IPS-11a (cell line): ENCODE data around the gene MNT.

ENCODE experiments used
- H3K4me3 ChIP-seq: one replicate; pipeline ENCODE4 v1.5.1; 2013; ENCODE audit warnings: low read depth, low read length, control low read depth

Gene MNT

DNA sequence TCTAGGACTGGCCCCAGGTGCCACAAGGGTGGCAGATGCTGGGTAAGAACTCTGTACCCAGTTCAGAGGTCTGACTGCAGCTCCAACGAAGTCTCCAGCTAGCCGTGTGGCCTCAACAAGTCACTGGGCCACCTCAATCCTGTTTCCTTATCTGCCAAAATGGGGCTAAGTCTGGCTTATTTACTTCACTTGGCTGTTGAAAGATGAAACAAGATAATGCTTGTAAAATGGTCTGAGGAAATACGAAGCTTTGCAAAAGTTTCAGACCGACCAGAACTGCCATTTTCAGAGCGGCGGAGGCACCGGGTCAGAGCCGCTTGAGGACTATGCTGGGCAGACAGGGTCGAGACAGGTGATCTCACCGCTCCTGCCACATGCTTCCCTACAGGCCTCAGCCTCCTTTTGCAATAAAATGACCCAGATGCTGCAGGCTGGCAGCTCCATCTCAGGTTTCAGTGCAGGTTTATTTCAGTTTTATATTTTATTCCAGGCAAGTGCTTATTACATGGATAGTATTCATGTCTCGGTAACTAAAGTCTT is 17.2 kb downstream of the MNT start:
- H3K4me3 ChIP-seq: no peak overlapping the region

- no peak overlapping the region for H3K4me3 ChIP-seq
These were observed 19.8 kb downstream of the MNT start for GRCh38 chr17:2380950-2381649.

DNA sequence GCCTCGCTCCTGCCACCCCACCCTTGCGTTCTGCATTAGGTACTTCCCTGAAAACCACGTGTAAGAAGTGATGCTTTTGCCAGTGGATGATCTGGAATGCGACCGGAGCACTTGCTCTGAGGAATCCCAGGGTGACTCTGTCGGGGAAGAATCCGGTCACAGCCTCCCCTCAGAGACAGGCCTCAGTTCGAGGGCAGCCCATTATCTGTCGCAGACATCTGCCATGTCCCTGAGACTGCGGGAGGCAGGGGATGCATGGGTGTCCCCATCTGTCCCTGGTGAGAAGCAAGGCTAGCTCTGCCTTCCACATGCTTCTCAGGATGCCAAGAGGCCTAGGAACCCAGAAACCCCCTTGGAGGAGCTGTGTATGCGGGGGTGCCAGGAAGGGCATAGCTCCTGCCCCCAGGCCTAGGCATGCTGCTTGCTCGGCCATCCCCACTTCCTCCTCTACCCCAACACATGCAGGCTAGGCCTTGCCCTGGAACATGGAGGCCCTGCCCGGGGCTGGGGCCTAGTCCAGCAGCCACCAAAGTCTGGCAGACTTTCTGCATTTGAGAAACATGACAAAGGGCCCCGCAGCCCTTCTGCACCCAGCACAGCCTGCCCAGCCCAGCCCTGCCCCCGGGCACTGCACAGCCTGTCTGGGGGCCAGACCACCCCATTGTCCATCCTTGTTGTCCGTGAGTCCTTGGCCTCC is 20.5 kb downstream of the MNT start:
- H3K4me3 ChIP-seq: no peak overlapping the region

GRCh38 chr17:2379489-2380225 is 21.2 kb downstream of the MNT start:
- H3K4me3 ChIP-seq: no peak overlapping the region

DNA sequence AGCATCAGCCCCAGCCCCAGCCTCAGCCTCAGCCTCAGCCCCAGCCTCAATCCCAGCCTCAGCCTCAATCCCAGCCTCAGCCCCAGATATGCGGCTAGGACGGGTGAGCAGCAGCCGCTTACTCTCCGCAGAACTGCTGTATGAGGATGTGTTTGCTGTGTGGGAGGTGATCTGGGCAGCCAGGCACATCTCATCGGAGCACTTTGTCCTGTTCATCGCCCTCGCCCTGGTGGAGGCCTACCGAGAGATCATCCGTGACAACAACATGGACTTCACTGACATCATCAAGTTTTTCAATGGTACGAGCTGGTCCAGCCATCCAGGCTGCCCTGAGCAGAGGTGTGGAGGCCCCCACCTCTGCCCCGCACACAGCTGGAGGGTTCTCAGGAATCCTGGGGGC is 22.0 kb downstream of the MNT start:
- H3K4me3 ChIP-seq: no peak overlapping the region

DNA sequence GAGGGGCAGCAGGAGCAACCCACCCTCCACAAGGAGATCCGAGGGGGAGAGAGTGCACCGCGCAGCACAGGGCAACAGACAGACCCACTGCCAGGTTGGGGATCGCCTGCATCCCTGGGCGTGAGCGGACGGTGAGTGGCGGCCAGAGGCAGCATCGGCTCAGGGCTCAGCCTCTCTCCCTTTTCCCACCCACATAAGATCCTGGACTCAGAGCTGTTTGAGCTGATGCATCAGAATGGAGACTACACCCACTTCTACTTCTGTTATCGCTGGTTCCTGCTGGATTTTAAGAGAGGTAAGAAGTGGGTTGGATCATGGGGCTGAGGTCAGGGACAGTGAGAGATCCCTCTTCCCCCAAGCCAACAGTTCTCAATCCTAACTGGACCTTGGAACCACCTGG is 23.2 kb downstream of the MNT start:
- H3K4me3 ChIP-seq: no peak overlapping the region

- no peak overlapping the region for H3K4me3 ChIP-seq
These were observed 24.8 kb downstream of the MNT start for GRCh38 chr17:2376107-2376506.

DNA sequence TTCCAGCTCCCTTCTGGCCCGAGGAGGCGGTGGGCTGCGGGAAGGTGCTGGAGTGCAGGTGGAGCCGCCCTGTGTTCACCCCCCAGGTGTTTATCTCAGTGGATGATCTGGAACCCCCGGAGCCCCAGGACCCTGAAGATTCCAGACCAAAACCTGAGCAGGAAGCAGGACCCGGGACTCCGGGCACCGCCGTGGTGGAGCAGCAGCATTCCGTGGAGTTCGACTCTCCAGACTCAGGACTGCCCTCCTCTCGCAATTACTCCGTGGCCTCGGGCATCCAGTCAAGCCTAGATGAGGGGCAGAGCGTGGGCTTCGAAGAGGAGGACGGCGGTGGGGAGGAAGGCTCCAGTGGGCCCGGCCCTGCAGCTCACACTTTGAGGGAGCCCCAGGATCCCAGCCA is 25.5 kb downstream of the MNT start:
- H3K4me3 ChIP-seq: no peak overlapping the region

DNA sequence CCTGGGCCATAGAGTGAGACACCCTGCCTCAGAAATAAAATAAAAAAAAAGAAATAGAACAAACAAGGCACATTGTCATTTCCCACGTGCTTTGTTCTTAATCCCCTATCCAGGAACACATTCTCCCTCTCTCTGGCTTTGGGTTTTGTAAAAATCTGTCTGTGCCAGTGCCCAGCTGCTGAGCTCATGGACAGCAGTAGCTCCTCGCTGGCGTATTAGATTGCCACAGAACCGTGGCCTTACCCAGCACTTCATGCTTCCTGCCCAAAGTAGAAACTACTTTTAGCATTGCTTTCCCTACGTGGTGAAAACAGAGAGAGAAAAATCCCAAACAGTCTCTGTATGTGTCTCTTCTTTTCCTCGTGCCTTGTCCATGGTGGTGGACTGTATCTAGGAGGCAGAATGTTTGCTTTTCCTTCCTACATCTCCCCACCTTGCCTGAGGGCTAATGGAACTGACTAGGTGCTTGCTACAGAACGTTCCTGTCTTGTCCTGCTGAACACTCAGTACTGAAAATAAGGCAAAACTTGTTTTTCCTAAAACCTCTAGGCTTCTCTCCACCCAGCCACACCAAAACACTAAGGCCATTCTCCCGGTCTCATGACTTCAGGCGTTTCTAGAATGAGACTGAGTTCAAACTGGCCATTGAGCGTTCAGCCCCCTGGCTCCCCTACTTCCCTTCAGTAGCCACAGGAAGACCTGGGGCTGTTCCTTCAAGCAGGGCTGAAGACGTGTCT is 26.1 kb downstream of the MNT start:
- H3K4me3 ChIP-seq: no peak overlapping the region

GRCh38 chr17:2373179-2373578 is 27.7 kb downstream of the MNT start:
- H3K4me3 ChIP-seq: no peak overlapping the region

GRCh38 chr17:2372681-2373080 is 28.2 kb downstream of the MNT start:
- no peak overlapping the region for H3K4me3 ChIP-seq

DNA sequence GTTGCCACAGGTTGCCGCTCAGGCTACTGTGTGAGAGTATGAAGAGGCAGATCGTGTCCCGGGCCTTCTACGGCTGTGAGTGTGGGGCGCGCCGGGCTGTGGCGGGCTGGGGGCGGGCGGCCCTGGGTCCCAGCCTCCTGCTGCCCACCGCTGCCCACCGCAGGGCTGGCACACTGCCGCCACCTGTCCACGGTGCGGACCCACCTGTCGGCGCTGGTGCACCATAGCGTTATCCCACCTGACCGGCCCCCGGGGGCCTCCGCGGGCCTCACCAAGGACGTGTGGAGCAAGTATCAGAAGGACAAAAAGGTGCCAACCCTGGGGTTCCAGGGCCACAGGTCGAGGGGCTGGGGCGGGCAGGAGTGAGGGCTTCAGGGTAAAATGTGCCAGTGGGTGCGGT is 28.7 kb downstream of the MNT start:
- H3K4me3 ChIP-seq: no peak overlapping the region

DNA sequence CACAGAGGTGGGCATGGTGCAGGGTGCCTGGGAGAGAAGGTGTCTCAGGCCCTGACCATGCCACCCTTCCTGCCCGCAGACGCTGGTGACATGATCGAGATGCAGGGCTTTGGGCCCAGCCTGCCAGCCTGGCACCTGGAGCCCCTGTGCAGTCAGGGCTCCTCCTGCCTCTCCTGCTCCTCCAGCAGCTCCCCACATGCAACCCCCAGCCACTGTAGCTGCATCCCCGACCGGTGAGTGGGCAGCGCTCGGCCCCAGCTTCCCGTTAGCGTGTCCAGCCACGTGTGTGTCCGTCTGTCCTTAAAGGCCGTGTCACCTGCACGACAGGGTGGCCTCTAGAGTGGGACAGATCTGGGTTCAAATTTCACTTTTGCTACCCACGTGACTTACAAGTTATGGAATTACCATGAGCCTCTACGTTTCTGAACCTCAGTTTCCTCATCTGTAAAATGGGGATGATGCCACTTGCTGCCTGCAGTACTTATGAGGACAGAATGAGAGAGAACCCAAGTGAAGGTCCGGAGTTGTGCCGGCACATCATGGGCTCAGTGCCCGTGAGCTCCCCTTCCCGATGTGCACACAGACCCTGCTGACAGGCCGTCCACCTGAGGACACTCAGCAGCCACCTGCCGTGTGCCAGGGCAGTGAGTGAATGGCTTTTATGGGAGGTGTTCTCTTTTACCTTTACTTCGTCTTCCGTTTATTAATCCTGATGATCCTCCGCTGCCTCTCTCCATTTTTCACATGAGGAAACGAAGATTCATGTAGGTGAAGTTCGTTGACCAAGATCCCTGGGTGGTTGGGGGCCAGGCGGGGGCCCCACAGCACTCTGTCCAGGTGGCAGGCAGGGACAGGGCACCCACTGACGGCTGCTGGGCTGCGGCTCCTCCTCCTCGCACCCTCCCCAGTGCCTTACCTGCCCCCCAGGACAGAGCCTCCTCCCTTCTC is 29.4 kb downstream of the MNT start:
- H3K4me3 ChIP-seq: no peak overlapping the region

GRCh38 chr17:2370211-2370589 is 30.7 kb downstream of the MNT start:
- H3K4me3 ChIP-seq: no peak overlapping the region

DNA sequence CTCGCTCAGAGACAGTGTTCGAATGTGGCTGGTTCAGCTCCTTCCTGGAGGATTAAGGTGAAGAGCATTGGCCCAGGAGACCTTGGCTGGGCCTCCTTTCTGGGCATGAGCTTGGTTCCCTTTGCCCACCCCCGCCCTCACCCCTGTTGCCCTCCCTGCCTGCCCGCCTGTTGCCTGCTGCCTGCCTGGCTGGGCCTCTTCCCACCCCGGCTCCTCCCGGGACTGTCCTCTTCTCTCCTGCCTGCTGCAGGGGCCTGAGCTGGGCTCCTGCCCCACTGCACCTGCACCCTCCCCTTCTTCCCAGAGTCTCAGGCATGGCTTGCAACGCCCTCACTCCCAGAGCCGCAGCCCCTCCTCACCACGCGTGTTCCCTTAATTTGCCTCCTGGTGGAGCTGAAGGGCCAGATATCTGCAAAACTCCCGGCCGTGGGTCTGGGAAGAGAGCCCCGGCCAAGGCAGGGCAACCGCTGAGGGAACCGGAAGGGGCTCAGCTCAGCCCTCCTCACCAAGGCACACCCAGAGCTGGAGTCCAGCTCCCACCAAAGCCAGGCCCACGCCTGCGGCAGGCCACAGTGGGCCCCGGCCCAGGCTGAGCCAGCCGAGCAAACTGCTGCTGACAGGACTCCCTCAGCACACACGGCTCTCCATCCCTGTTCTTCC is 31.2 kb downstream of the MNT start:
- H3K4me3 ChIP-seq: no peak overlapping the region

DNA sequence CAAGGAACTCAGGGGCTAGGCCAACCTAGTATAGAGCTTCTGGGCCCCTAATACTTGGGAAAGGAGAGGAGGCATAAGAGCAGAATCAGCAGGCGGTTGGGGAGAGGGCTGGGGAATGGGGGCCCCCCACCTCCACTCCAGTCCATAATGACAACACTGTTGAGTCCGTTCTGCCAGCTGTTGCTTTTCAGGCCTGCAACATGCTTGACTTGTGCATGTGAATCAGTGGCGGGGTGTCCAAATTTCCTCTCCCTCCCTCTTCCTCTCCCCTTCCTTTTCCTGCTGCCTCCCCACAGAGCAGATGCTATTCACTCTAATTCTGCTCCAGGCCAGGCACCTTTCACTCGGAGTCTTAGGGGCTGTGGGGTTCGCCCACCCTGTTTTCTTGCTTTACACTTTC is 31.8 kb downstream of the MNT start:
- no peak overlapping the region for H3K4me3 ChIP-seq

DNA sequence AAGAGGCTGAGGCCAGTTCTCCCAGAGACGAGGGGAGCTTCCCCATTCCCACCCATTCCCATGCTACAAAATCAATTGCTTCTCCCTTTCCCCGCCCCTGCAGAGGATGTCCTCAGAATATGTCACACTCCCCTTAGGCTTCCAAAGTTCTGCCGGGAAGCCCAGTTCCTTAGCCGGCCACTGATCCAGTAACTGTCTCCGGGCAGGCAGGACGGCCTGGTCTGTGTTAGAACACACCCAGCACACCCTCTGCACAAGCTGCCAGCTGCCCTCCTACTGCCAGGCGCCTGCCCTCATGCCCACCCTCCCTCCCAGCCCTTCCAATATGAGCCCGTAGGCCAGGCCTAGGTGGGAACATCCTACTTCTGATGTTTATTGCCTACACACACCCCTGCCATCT is 32.5 kb downstream of the MNT start:
- H3K4me3 ChIP-seq: no peak overlapping the region

GRCh38 chr17:2366747-2367494 is 33.9 kb downstream of the MNT start:
- H3K4me3 ChIP-seq: no peak overlapping the region

GRCh38 chr17:2365132-2365531 is 35.7 kb downstream of the MNT start:
- H3K4me3 ChIP-seq: no peak overlapping the region
